Ammon's horn (tissue), 1 donor: ENCODE data around the gene TSR1.

Experiments
- DNase-seq: peaks from one replicate; pipeline ENCODE4 v3.0.0-alpha.2; 2016; ENCODE audit warnings: low spot score

TSR1 gene

GRCh38 chr17:2369039-2369438 is 32.8 kb upstream of the TSR1 start:
- no peak for DNase-seq

- DNase-seq, result no peak
Observed at GRCh38 chr17:2368359-2368758, 32.1 kb upstream of the TSR1 start.

GRCh38 chr17:2366747-2367494 is 30.7 kb upstream of the TSR1 start:
- DNase-seq, result no peak

- no peak for DNase-seq
Observed at GRCh38 chr17:2365132-2365531, 28.9 kb upstream of the TSR1 start.

GRCh38 chr17:2364763-2365116 is 28.5 kb upstream of the TSR1 start:
- no peak for DNase-seq

GRCh38 chr17:2363851-2364762 is 27.9 kb upstream of the TSR1 start:
- peak; percentile 55 for DNase-seq

- DNase-seq, result no peak
Observed at GRCh38 chr17:2363318-2363717, 27.1 kb upstream of the TSR1 start.

- no peak for DNase-seq
Observed at GRCh38 chr17:2362881-2363280, 26.6 kb upstream of the TSR1 start.

- no peak for DNase-seq
Observed at GRCh38 chr17:2362416-2362815, 26.2 kb upstream of the TSR1 start.

GRCh38 chr17:2362016-2362415 is 25.8 kb upstream of the TSR1 start:
- no peak for DNase-seq

GRCh38 chr17:2361010-2361760 is 24.9 kb upstream of the TSR1 start:
- DNase-seq, result no peak

GRCh38 chr17:2357931-2358434 is 21.7 kb upstream of the TSR1 start:
- DNase-seq, result no peak

GRCh38 chr17:2357237-2357636 is 21.0 kb upstream of the TSR1 start:
- DNase-seq, result no peak

- DNase-seq, result no peak
Observed at GRCh38 chr17:2354311-2354710, 18.1 kb upstream of the TSR1 start.

- DNase-seq, result no peak
Observed at GRCh38 chr17:2351269-2351668, 15.0 kb upstream of the TSR1 start.

- peak; percentile 77 for DNase-seq
Observed at GRCh38 chr17:2347805-2348685, 11.8 kb upstream of the TSR1 start.

GRCh38 chr17:2346475-2346874 is 10.2 kb upstream of the TSR1 start:
- no peak for DNase-seq

GRCh38 chr17:2344528-2344927 is 8.3 kb upstream of the TSR1 start:
- DNase-seq, result no peak

- no peak for DNase-seq
Observed at GRCh38 chr17:2343421-2343820, 7.2 kb upstream of the TSR1 start.

GRCh38 chr17:2338315-2338657 is 2.0 kb upstream of the TSR1 start:
- no peak for DNase-seq

- DNase-seq, result peak; percentile 49
Observed at GRCh38 chr17:2337544-2338314, 1.5 kb upstream of the TSR1 start.
